Tibial nerve (tissue), 3 donors: ENCODE measurements around the gene RSKR.

Experiments used
- POLR2A ChIP-seq, 2 donors: fragments of 450-650 bp; IDR thresholded peaks; one replicate each; pipeline ENCODE4 v1.6.1; 2017; ENCODE audit warnings: antibody characterized with exemption in 2 of 2, mild to moderate bottlenecking in 2 of 2, moderate library complexity in 2 of 2
- TF ChIP-seq, protein P1 (sequence below), 5 experiments: fragments of 200-600 bp in 3 of 5; fragments of 450-650 bp in 2 of 5; sonication (generic) in 3 of 5; IDR thresholded peaks; one replicate each; pipeline ENCODE4 v1.5.1; 2016 to 2019; ENCODE audit warnings: antibody characterized with exemption in 5 of 5, mild to moderate bottlenecking in 3 of 5, moderate library complexity in 2 of 5

DNA sequence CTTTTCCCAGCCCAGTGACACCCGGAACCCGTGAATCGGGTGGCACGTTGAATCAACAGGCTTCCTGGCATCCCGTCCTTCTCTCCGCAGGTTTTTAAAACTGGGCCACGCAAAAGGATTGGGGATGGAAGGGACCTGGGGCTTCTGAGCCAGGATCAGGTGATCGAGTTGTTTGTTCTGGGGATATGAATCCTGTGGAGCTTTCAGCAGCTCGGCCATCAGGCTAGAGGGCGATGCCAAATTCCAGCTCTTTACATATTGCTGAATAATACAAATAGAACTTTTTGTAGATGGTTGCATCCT lies 48.5 kb upstream of the RSKR start:
- TF ChIP-seq, protein P1, sequence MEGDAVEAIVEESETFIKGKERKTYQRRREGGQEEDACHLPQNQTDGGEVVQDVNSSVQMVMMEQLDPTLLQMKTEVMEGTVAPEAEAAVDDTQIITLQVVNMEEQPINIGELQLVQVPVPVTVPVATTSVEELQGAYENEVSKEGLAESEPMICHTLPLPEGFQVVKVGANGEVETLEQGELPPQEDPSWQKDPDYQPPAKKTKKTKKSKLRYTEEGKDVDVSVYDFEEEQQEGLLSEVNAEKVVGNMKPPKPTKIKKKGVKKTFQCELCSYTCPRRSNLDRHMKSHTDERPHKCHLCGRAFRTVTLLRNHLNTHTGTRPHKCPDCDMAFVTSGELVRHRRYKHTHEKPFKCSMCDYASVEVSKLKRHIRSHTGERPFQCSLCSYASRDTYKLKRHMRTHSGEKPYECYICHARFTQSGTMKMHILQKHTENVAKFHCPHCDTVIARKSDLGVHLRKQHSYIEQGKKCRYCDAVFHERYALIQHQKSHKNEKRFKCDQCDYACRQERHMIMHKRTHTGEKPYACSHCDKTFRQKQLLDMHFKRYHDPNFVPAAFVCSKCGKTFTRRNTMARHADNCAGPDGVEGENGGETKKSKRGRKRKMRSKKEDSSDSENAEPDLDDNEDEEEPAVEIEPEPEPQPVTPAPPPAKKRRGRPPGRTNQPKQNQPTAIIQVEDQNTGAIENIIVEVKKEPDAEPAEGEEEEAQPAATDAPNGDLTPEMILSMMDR (IDR thresholded peaks at IDR 0.05): no peak
- no peak for TF ChIP-seq POLR2A (IDR thresholded peaks at IDR 0.05)
